ENCODE results near the gene ZFHX3.

ZFHX3 gene

DNA sequence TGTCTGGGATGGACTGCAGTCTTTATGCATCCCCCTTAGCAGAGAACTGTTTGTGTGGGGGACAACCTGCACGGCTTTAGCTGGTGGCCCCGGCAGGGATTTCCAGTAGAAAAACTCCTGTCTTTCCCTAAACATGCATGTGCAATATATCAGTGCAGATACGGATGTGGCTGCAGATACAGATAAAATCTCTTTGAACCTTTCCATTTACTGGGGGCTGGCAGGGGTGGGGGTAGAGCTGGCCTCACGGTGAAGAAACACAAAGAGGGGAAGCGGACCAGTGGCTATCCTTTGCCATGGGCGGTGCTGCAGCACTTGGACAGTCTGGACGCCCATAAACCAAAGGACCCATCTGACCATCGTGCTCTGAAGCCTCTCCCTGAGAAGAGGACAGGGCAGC lies 201.3 kb downstream of the ZFHX3 start:
- TF ChIP-seq L3MBTL2 (conservative IDR thresholded peaks at IDR 0.05): no peak
- no peak for TF ChIP-seq ARNT (IDR thresholded peaks at IDR 0.05)
- no peak for TF ChIP-seq SP1 (IDR thresholded peaks at IDR 0.05)
- TF ChIP-seq BHLHE40 (IDR thresholded peaks at IDR 0.05; ENCODE audit: borderline replicate concordance): no peak
- no peak for TF ChIP-seq NFRKB (IDR thresholded peaks at IDR 0.05)
- TF ChIP-seq CTBP1 (IDR thresholded peaks at IDR 0.05; ENCODE audit: borderline replicate concordance): no peak
- no peak for TF ChIP-seq FOXK2 (IDR thresholded peaks at IDR 0.05)
- no peak for TF ChIP-seq HDGF (IDR thresholded peaks at IDR 0.05; ENCODE audit: borderline replicate concordance)
- DNase-seq (ENCODE audit: extremely low spot score): no peak
- POLR2A ChIA-PET: no interaction called here
- CTCF ChIA-PET: interaction anchor here (1.1 to 4.5 kb wide), 3 partner anchors 10 to 63 kb away, joined by 3 to 21 read pairs (median 15); no protein-coding TSS in a partner anchor

DNA sequence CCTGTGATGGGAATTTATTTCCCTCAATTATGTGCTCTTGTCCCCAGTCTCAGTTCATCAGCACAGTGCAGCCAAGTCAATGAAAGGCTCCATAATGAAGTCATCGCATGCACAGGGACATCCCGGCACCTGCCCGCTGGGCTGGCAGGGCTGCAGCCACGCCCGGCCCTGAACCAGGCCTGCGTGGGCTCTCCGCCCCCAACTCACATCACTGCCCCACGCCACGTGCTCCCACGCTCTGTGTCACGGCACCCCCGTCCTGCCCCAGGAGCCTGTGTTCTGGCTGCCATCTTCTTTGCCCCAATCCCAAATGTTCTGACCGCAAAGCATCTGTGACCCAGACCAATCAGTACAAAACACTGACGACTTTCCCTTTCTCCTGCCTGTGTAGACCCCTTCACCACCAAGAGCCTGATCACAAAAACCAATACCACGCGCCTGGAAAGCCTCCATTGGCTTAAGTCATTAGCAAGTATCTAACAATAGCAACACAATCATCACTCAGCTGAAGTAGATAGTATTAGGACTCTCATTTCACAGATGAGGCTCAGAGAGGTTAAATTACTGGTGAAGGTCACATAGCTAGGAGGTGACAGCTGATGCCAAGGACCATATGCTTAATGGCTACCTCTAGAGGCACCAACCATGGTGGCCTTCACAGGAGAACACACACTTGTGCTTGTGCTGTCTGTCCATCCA lies 202.5 kb downstream of the ZFHX3 start:
- no peak for DNase-seq (ENCODE audit: extremely low spot score)
- TF ChIP-seq SP1 (IDR thresholded peaks at IDR 0.05): no peak
- no peak for TF ChIP-seq FOXA1 (IDR thresholded peaks at IDR 0.05)
- TF ChIP-seq HDGF (IDR thresholded peaks at IDR 0.05; ENCODE audit: borderline replicate concordance): no peak
- no peak for TF ChIP-seq ELF4 (IDR thresholded peaks at IDR 0.05)
- no peak for TF ChIP-seq CTBP1 (IDR thresholded peaks at IDR 0.05; ENCODE audit: borderline replicate concordance)
- no peak for TF ChIP-seq FOXM1 (IDR thresholded peaks at IDR 0.05; ENCODE audit: borderline replicate concordance)
- ChIA-PET CTCF (interaction anchor here (4.5 kb wide), 1 partner anchor 13 kb away, joined by 21 read pairs; no protein-coding TSS in a partner anchor), POLR2A (no interaction called here)

DNA sequence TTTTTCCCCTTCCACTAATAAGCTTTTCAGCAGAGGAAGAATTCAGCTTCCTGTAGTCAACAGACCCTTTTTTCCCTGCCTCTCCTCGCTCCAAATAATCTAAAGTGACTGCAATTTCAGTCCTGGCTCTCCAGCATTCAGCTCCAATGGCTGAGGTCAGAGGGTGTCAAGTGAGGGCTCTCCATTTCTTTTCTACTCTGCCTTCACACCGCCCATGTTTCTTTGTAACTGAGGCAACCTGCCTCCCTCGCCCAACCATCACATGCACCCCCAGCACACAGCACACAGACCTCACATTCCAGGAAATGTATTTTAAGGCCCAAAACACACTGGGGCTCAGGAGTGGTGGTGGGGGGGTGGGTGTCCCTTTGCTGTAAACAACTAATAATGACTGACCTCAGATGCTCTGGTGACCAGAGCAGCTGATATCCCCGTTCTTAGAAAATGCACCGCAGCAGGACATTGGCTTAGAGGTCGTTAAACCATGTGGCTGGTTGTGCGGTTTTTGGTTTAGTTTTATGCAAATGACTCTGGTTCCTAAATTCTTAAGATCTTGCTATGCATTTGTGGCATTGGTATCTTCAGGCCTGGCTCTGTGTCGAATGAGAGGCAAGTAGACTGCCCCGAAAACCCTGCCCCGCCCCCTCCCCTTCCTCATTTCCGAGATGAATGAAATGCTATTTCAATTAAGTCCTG lies 203.6 kb downstream of the ZFHX3 start:
- TF ChIP-seq BHLHE40 (IDR thresholded peaks at IDR 0.05; ENCODE audit: borderline replicate concordance) (no peak), LEF1 (IDR thresholded peaks at IDR 0.05; ENCODE audit: borderline replicate concordance) (no peak), ARNT (IDR thresholded peaks at IDR 0.05) (no peak), TARDBP (IDR thresholded peaks at IDR 0.05) (no peak), SP1 (IDR thresholded peaks at IDR 0.05) (no peak), NFRKB (IDR thresholded peaks at IDR 0.05) (no peak), SUZ12 (IDR thresholded peaks at IDR 0.05) (no peak), ELF4 (IDR thresholded peaks at IDR 0.05) (no peak), CTBP1 (IDR thresholded peaks at IDR 0.05; ENCODE audit: borderline replicate concordance) (no peak), L3MBTL2 (conservative IDR thresholded peaks at IDR 0.05) (no peak), FOXA1 (IDR thresholded peaks at IDR 0.05) (no peak)
- TF ChIP-seq, protein P1, sequence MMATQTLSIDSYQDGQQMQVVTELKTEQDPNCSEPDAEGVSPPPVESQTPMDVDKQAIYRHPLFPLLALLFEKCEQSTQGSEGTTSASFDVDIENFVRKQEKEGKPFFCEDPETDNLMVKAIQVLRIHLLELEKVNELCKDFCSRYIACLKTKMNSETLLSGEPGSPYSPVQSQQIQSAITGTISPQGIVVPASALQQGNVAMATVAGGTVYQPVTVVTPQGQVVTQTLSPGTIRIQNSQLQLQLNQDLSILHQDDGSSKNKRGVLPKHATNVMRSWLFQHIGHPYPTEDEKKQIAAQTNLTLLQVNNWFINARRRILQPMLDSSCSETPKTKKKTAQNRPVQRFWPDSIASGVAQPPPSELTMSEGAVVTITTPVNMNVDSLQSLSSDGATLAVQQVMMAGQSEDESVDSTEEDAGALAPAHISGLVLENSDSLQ (IDR thresholded peaks at IDR 0.05): no peak
- ChIA-PET CTCF (interaction anchor here (2.2 kb wide), 1 partner anchor 12 kb away, joined by 7 read pairs; no protein-coding TSS in a partner anchor), POLR2A (no interaction called here)
- no peak for DNase-seq (ENCODE audit: extremely low spot score)

DNA sequence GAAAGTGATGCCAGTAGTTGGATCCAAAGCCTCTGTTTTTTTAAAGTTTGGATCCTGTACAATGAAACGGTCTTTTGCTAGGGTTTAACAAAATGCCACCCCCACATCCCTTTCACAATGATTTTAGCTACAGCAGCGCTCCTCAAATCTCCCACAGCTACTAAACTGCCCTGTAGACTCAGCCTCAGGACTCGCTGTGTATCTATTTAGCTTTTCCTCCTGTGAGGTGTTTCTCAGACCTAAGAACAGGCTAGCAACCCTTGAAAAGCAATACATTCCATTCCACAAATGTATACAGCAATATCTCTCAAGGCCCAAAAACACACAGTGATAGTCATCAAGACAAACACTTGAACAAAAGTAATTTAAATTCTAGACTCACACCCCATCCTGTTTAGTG lies 206.4 kb downstream of the ZFHX3 start:
- ChIA-PET POLR2A (no interaction called here), CTCF (interaction anchor here (1.2 to 1.5 kb wide), 4 partner anchors 9 to 24 kb away, joined by 3 to 4 read pairs (median 4); no protein-coding TSS in a partner anchor)
- no peak for DNase-seq (ENCODE audit: extremely low spot score)
- no peak for TF ChIP-seq LEF1 (IDR thresholded peaks at IDR 0.05; ENCODE audit: borderline replicate concordance)
- TF ChIP-seq FOXM1 (IDR thresholded peaks at IDR 0.05; ENCODE audit: borderline replicate concordance): no peak
- TF ChIP-seq ZNF384 (IDR thresholded peaks at IDR 0.05): no peak
- TF ChIP-seq HDGF (IDR thresholded peaks at IDR 0.05; ENCODE audit: borderline replicate concordance): no peak
- TF ChIP-seq CTBP1 (IDR thresholded peaks at IDR 0.05; ENCODE audit: borderline replicate concordance): no peak
- TF ChIP-seq ELF4 (IDR thresholded peaks at IDR 0.05): no peak
- no peak for TF ChIP-seq L3MBTL2 (conservative IDR thresholded peaks at IDR 0.05)
- TF ChIP-seq FOXK2 (IDR thresholded peaks at IDR 0.05): no peak
- no peak for TF ChIP-seq SP1 (IDR thresholded peaks at IDR 0.05)
- no peak for TF ChIP-seq NFRKB (IDR thresholded peaks at IDR 0.05)
- TF ChIP-seq, protein P1 (IDR thresholded peaks at IDR 0.05): no peak
- TF ChIP-seq TARDBP (IDR thresholded peaks at IDR 0.05): no peak
- no peak for TF ChIP-seq SUZ12 (IDR thresholded peaks at IDR 0.05)

DNA sequence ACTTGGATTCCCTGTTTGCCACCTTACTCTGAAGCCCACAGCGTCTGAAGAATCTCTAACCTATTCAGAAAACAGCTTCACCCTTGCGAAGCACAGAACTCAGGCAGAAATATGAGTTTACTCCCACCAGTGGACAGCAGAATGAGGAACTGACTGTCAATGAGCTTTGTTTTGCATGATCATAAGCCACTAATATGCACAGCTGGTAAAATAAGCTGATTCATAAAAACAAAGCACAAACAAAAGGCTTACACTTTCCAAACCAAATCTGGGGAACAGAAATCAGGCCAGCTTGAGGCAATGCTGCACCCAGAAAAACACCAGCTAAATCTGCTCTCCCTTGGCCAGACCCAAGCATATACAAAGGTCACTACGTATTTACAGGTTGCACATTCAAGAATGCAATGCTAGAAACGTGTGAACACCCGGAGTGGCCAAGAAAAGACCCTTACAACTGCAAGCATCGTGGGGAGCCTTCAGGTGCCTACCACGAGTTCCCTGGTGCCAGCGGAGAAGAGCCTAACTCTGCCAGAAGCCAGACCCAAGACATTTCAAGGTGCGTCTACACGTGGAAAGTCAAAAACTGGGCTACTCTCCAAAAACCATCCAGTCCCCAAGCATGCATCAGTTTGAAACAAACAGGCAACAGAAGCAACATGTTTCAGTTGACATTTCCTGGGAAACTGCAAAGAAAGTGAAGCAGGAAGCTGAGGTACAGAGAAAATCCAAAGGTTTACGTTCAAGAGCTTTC lies 207.1 kb downstream of the ZFHX3 start:
- DNase-seq (ENCODE audit: extremely low spot score): no peak
- POLR2A ChIA-PET: no interaction called here
- TF ChIP-seq, protein P1 (IDR thresholded peaks at IDR 0.05): no peak
- no peak for TF ChIP-seq TARDBP (IDR thresholded peaks at IDR 0.05)
- TF ChIP-seq ZNF384 (IDR thresholded peaks at IDR 0.05): no peak
- no peak for TF ChIP-seq SP1 (IDR thresholded peaks at IDR 0.05)
- no peak for TF ChIP-seq FOXK2 (IDR thresholded peaks at IDR 0.05)
- TF ChIP-seq CTBP1 (IDR thresholded peaks at IDR 0.05; ENCODE audit: borderline replicate concordance): no peak
- TF ChIP-seq L3MBTL2 (conservative IDR thresholded peaks at IDR 0.05): no peak
- no peak for TF ChIP-seq ARNT (IDR thresholded peaks at IDR 0.05)
- TF ChIP-seq HDGF (IDR thresholded peaks at IDR 0.05; ENCODE audit: borderline replicate concordance): no peak
- TF ChIP-seq ELF4 (IDR thresholded peaks at IDR 0.05): no peak
- TF ChIP-seq BHLHE40 (IDR thresholded peaks at IDR 0.05; ENCODE audit: borderline replicate concordance): no peak
- no peak for TF ChIP-seq SUZ12 (IDR thresholded peaks at IDR 0.05)
- no peak for TF ChIP-seq LEF1 (IDR thresholded peaks at IDR 0.05; ENCODE audit: borderline replicate concordance)
- TF ChIP-seq FOXM1 (IDR thresholded peaks at IDR 0.05; ENCODE audit: borderline replicate concordance): no peak
- no peak for TF ChIP-seq NFRKB (IDR thresholded peaks at IDR 0.05)
- TF ChIP-seq FOXA1 (IDR thresholded peaks at IDR 0.05): no peak
- CTCF ChIA-PET: interaction anchor here (0.6 to 1.5 kb wide), 6 partner anchors 8 to 115 kb away, joined by 3 to 4 read pairs (median 3); no protein-coding TSS in a partner anchor
